Esophagus muscularis mucosa (tissue), 4 donors: ENCODE measurements around the gene PLD2. TPM values are rescaled to one million over a fixed set of nuclear protein-coding genes. Genes with fewer than 3 reads are reported as not detected.
A peak's percentile ranks its signal among the peaks of the same experiment; 100 is the strongest.

ENCODE experiments used
- DNase-seq: peaks from one replicate; pipeline ENCODE4 v3.0.0-alpha.2; 2017; ENCODE audit errors: extremely low spot score
- H3K27ac ChIP-seq, 4 donors: fragments of 200-600 bp; sonication (generic); replicated peaks in 1 of 4; 1 replicate in 3 of 4; 2 replicates in 1 of 4; pipeline ENCODE4 v1.5.1; 2016 to 2019; ENCODE audit warnings: mild to moderate bottlenecking in 1 of 4
- H3K27me3 ChIP-seq, 4 donors: fragments of 200-600 bp; sonication (generic); one replicate each; pipeline versions ENCODE4 v1.5.1 to v1.6.0; 2016 to 2019
- H3K36me3 ChIP-seq, 4 donors: fragments of 200-600 bp; sonication (generic); one replicate each; pipeline ENCODE4 v1.5.1; 2016 to 2019
- H3K4me1 ChIP-seq, 4 donors: fragments of 200-600 bp; sonication (generic); one replicate each; pipeline ENCODE4 v1.5.1; 2016 to 2019
- H3K4me3 ChIP-seq, 4 donors: fragments of 200-600 bp; sonication (generic); 1 replicate in 2 of 4; 2 replicates in 2 of 4; pipeline ENCODE4 v1.5.1; 2016 to 2019; ENCODE audit warnings: mild to moderate bottlenecking in 4 of 4, moderate library complexity in 1 of 4
- H3K9me3 ChIP-seq, 4 donors: fragments of 200-600 bp; sonication (generic); 1 replicate in 3 of 4; 2 replicates in 1 of 4; pipeline ENCODE4 v1.5.1; 2016 to 2019
- EP300 ChIP-seq: sonication (generic); formaldehyde crosslinking; IDR thresholded peaks from one replicate; pipeline ENCODE4 v1.6.1; 2017; ENCODE audit warnings: antibody characterized with exemption
- POLR2A ChIP-seq: fragments of 450-650 bp; IDR thresholded peaks from one replicate; pipeline ENCODE4 v1.6.1; 2017; ENCODE audit warnings: antibody characterized with exemption, moderate library complexity, mild to moderate bottlenecking, low read depth
- POLR2AphosphoS5 ChIP-seq, 2 donors: sonication (generic); formaldehyde crosslinking; IDR thresholded peaks; one replicate each; pipeline ENCODE4 v1.6.1; 2017; ENCODE audit warnings: antibody characterized with exemption in 2 of 2
- WGBS: methylation state at CpG from one replicate; pipeline ENCODE4 v1.1.5; 2018; 5-methylcytosine and 5-hydroxymethylcytosine counted together
- intact Hi-C: fragments of 100-400 bp; cut with DNase I; formaldehyde crosslinking; loops from one replicate; pipeline ENCODE4 v1.15.1; 2023
- total RNA-seq, 4 donors: library from RNA; depleted of rRNA; stranded (reverse); fragments of >200 nt; gene quantifications; one replicate each; pipeline versions ENCODE4 v1.1.0 to v1.2.1, GENCODE V29; 2016
- TF ChIP-seq, protein P1 (sequence below), 3 experiments: fragments of 200-600 bp in 2 of 3; fragments of 450-650 bp in 1 of 3; sonication (generic) in 2 of 3; IDR thresholded peaks; one replicate each; pipeline ENCODE4 v1.5.1; 2017 to 2019; ENCODE audit warnings: antibody characterized with exemption in 3 of 3, mild to moderate bottlenecking in 2 of 3, moderate library complexity in 1 of 3

PLD2 gene
- total RNA-seq, 4 donors from 2014 or later, result 9.6 to 15.2 (median 12.0) TPM

DNA sequence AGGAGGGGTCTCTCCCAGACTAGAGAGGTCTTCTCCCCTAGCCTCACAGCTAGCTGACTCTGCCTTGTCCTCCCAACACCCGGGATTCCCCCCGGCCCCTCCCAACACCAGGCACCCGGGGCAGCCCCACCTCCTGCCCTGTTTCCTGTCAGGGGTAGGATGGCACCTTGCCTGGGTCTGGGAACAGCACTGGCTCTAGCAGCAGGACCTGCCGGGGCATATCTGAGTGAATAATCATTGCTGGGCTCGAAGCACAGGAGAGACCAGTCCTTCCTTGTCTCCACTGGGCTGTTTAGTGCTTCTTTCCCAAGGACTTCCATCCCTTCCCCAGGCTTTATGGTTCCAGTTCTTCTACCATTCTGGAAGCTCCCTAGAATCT lies 51.9 kb downstream of the PLD2 start:
- TF ChIP-seq POLR2AphosphoS5 (IDR thresholded peaks at IDR 0.05), result peak; percentile 15 to 41
- no peak for TF ChIP-seq POLR2A
- no peaks in the 10 kb centered on the region for H3K27me3 ChIP-seq
- H3K4me1 ChIP-seq, result peaks cover 36 to 55% (median 46%) of the 10 kb centered on the region in 4 donors
- H3K4me3 ChIP-seq, result no peak overlapping the region
- no peaks in the 10 kb centered on the region for H3K9me3 ChIP-seq
- DNase-seq, result no peak
- 20% methylated on average over 5 of the region's 5 CpGs for WGBS
- H3K36me3 ChIP-seq, result peaks cover 0 to 19% (median 9%) of the 10 kb centered on the region in 4 donors
- H3K27ac ChIP-seq, result peak overlapping the region; percentile 43 to 66 (median 52)
- intact Hi-C loops, result no loop called here

DNA sequence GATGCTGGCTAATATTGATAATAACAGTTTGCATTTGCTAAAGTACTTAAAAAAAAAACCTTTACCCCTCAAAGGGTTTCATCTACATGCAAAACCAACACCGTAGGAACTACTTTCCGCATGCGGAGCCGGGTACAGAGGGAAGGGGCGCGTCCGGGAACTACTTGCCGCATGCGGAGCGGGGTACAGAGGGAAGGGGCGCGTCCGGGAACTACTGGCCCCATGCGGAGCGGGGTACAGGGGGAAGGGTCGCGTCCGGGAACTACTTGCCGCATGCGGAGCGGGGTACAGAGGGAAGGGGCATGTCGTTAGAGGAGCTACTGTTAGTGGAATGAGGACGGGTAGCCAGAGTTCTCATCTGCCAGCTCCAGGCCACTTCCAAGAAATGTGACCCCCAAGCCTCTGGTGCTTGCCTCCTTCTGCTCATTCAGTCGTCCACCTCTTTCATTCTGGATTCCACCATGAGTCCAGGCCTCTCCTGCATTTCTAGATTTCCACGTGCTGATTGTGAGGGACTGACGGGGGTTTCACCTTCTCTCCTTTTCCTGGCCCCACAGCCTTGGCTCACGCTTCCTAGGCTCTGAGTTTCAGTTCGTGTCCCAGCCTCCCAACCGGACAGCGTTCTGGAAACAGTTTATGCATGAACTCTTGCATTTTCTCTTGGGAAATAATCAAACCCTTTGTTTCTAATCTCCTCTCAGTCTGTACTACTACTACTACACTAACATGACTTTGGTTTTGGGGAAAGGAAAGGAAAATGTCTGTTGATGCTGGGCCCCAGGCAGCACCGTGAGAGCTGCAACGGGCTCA lies 53.1 kb downstream of the PLD2 start:
- TF ChIP-seq POLR2AphosphoS5 (IDR thresholded peaks at IDR 0.05) (no peak), POLR2A (no peak), EP300 (no peak)
- TF ChIP-seq, protein P1, sequence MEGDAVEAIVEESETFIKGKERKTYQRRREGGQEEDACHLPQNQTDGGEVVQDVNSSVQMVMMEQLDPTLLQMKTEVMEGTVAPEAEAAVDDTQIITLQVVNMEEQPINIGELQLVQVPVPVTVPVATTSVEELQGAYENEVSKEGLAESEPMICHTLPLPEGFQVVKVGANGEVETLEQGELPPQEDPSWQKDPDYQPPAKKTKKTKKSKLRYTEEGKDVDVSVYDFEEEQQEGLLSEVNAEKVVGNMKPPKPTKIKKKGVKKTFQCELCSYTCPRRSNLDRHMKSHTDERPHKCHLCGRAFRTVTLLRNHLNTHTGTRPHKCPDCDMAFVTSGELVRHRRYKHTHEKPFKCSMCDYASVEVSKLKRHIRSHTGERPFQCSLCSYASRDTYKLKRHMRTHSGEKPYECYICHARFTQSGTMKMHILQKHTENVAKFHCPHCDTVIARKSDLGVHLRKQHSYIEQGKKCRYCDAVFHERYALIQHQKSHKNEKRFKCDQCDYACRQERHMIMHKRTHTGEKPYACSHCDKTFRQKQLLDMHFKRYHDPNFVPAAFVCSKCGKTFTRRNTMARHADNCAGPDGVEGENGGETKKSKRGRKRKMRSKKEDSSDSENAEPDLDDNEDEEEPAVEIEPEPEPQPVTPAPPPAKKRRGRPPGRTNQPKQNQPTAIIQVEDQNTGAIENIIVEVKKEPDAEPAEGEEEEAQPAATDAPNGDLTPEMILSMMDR (IDR thresholded peaks at IDR 0.05), result no peak
- Histone ChIP-seq H3K27me3 (no peaks in the 10 kb centered on the region), H3K36me3 (peaks cover 0 to 12% (median 6%) of the 10 kb centered on the region in 4 donors), H3K27ac (peak overlapping the region in 2 of 4 donors; percentile 7 to 52), H3K4me3 (no peak overlapping the region), H3K9me3 (no peaks in the 10 kb centered on the region), H3K4me1 (peaks cover 36 to 55% (median 46%) of the 10 kb centered on the region in 4 donors)
- intact Hi-C loops, result no loop called here
- no peak for DNase-seq
- whole genome bisulfite sequencing, result 79% methylated on average over 32 of the region's 32 CpGs

DNA sequence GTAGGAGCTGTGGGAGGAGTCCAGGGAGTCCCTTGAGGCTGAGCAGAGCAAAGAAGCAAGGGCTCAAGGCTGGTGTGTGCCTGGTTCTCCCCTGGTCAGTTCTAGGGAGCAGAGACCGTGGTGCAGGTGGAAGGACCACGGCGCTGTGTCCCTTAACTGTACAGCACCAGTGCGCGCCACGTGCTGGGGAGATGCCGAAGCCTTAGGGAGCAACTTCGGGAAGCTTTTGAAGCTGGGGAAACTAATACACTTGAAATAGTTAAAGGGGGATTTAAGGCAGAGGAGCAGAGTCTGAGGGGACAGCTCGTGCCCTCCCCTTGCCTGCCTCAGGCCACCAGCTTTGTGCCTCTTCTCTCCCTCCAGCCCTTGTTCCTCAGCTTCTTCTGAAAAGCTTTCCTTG lies 53.7 kb downstream of the PLD2 start:
- intact Hi-C loops, result no loop called here
- H3K36me3 ChIP-seq, result peaks cover 0 to 12% (median 6%) of the 10 kb centered on the region in 4 donors
- no peaks in the 10 kb centered on the region for H3K9me3 ChIP-seq
- TF ChIP-seq, protein P1 (IDR thresholded peaks at IDR 0.05), result no peak
- no peak for TF ChIP-seq POLR2AphosphoS5 (IDR thresholded peaks at IDR 0.05)
- no peak for TF ChIP-seq EP300
- TF ChIP-seq POLR2A, result no peak
- H3K27me3 ChIP-seq, result no peaks in the 10 kb centered on the region
- H3K4me3 ChIP-seq, result no peak overlapping the region
- H3K4me1 ChIP-seq, result peaks cover 36 to 55% (median 46%) of the 10 kb centered on the region in 4 donors
- WGBS, result 90% methylated on average over 9 of the region's 9 CpGs
- DNase-seq, result no peak
- H3K27ac ChIP-seq, result peak overlapping the region in 1 of 4 donors; percentile 7

DNA sequence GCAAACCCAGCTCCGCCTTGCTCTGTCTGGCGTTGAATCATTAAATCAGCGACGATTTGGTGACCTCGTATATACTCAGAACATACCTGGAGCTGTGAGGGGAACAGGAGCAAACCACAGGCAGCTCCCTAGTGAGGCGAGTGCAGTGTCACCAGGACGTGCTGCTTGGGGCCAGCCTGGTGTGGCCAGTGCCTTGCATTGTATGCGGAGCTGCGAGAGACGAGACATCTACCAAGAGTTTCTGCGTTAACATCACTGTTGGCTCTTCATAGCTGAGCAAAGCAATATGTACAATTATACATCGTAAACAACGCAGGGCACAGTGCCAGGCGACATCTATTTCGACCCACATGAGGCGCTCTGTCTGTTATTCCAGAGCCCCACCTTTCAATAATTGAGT lies 54.1 kb downstream of the PLD2 start:
- intact Hi-C loops, result no loop called here
- Histone ChIP-seq H3K4me1 (peaks cover 36 to 53% (median 46%) of the 10 kb centered on the region in 4 donors), H3K4me3 (no peak overlapping the region), H3K36me3 (peaks cover 0 to 11% (median 5%) of the 10 kb centered on the region in 4 donors), H3K9me3 (no peaks in the 10 kb centered on the region), H3K27ac (no peak overlapping the region), H3K27me3 (no peaks in the 10 kb centered on the region)
- DNase-seq, result no peak
- no peak for TF ChIP-seq POLR2AphosphoS5 (IDR thresholded peaks at IDR 0.05)
- TF ChIP-seq, protein P1 (IDR thresholded peaks at IDR 0.05), result no peak
- no peak for TF ChIP-seq EP300
- no peak for TF ChIP-seq POLR2A
- WGBS, result 88% methylated on average over 16 of the region's 16 CpGs

DNA sequence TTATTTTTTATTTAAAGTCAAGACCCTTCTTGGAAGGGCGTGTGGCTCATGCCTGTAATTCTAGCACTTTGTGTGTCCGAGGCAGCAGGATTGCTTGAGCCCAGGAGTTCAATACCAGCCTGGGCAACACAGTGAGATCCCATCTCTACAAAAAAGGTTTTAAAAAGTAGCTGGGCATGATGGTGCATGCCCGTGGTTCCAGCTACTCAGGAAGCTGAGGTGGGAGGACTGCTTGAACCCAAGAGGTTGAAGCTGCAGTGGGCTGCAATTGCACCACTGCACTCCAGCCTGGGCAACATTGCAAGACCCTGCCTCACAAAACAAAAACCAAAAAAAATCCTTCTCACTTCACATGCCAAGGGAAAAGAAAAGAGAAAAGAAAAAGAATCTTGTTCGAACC lies 55.8 kb downstream of the PLD2 start:
- intact Hi-C loops, result no loop called here

More for the DNA sequence above, 55.8 kb downstream of the PLD2 start:
- DNase-seq, result no peak
- Histone ChIP-seq H3K4me1 (peaks cover 23 to 37% (median 35%) of the 10 kb centered on the region in 4 donors), H3K27ac (no peak overlapping the region), H3K27me3 (no peaks in the 10 kb centered on the region), H3K36me3 (peaks cover 0 to 7% (median 3%) of the 10 kb centered on the region in 4 donors), H3K9me3 (no peaks in the 10 kb centered on the region), H3K4me3 (no peak overlapping the region)
- TF ChIP-seq POLR2A, result no peak
- TF ChIP-seq, protein P1 (IDR thresholded peaks at IDR 0.05), result no peak
- TF ChIP-seq EP300, result no peak
- TF ChIP-seq POLR2AphosphoS5 (IDR thresholded peaks at IDR 0.05), result no peak
- WGBS, result 88% methylated on average over 4 of the region's 4 CpGs
